HG03103 (cell line): ENCODE measurements around the gene FBXO41.

Experiments
- ATAC-seq: cut with Tn5 transposase; IDR thresholded peaks from one replicate; pipeline ENCODE4 v1.9.1; 2021; ENCODE audit warnings: low read depth; ENCODE audit not compliant: unreplicated experiment

The FBXO41 gene

DNA sequence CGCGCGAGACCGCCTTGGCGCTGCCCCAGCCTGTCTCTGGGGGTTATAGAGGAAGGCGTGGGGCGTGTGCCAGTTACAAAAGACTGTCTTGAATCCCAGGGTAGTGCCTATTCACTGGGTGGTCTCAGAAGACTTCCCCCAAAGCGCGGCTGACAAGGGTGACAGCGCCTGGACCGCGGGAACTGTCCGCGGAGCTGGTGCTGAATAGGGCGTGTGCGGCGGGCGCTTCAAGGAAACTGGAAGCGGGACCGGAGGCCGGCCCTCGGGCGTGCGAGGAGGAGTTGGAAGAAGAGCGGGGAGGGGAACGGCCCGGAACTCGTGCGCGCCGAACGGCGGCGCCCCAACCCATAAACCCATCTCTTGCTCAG lies 6.8 kb upstream of the FBXO41 start:
- no peak for ATAC-seq

DNA sequence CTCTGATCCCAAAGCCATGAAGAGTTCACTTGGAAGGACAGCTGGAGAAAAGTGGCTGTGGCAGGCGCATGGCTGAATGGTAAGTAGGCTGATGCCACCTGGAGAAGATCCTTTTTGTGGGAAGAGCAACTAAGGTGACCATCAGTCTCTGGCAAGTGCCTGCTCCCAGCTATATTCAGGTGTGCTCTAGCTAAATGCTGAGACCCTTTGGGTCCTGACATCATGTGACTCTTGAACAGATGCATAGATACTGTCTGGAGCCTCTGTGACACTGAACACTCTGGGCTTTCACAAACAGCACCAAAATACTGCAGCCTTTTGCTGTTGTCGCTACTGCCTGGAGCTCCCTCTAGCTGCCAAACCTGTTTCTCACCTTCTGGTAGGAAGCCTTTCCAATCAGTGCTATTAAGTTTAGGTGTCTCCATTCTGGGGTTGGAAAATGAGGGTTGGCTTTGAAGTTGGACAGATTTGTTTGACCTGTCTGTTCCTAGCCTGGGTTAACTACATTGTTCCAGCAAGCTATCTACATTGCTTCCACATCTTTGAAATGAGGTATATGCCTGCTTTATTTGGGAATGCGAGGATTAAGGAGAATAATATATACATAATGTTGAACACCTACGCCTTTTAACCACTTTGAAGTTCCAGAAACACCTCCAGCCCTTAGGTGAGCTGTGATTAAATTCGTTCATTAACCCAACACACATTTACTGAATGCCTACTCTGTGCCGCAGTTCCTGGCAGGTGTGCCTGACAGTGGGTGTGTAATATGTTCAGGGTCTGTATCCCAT lies 6.0 kb upstream of the FBXO41 start:
- ATAC-seq: no peak

DNA sequence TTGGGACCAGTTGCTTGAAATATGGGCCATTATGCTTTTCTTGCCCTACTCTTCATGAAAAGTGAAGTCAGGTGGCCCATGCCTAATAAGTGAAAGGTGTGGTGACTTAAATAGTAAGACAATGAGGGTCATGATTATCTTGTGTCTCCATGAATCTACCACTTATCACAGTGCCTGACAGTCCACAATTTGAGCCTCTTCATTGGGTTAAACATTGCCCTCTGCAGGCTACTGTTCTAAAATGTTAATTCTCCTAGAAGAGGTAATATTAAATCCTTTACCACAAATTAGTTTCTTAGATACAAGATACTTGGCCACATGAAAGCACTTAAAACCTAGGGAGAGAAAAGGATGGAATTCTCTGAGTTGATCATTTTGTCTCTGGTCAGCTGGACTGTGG lies 5.0 kb upstream of the FBXO41 start:
- no peak for ATAC-seq

DNA sequence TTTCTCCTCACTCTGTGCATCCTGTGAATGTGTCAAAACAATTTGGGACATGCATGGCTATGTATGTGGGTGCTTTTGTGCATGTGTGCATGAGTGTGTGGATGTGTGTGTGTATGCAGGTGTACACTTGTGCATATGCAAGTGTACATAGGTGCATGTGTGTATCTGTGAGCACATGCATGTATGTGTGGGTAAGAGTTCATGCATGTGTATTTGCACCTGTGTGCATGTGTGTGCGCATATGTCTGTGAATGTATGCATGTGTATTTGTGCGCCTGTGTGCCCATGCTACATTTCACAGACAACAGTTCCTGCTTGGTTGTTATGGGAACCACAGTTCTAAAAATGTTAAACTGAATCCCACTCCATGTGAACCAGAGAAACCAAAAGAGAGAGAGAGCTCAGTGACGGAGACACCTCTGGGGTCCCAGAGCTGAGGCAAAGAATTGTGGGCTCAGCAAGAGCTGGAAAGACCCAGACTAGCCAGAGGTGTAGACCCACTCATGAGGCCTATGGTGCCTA lies 1.9 kb upstream of the FBXO41 start:
- no peak for ATAC-seq

DNA sequence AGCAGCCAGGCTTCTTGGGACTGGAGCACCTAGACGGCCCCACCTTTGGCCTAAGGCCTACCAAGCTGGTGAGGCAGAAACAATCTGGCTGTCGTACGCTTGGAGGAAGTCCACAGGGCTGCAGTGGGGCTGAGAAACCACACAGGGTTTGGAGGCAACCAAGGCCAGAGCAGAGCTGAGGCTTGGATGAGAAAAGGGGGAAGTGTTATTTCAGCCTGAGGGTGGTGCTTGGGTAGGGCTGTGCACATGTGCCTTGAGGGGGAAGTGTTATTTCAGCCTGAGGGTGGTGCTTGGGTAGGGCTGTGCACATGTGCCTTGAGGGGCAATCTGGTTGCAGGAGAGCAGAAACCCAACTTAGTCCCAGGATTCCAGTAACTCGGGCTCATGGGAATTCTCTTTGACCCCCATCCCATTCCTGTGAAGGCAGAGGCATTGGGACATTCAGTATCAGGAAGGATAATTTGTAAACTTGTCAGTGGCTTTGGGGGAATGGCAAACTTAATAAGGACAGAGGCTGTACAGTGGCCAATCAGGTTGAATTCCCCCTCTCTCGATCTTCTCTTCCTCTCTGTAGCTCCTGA lies 971 bp upstream of the FBXO41 start:
- peak; percentile 59 for ATAC-seq

DNA sequence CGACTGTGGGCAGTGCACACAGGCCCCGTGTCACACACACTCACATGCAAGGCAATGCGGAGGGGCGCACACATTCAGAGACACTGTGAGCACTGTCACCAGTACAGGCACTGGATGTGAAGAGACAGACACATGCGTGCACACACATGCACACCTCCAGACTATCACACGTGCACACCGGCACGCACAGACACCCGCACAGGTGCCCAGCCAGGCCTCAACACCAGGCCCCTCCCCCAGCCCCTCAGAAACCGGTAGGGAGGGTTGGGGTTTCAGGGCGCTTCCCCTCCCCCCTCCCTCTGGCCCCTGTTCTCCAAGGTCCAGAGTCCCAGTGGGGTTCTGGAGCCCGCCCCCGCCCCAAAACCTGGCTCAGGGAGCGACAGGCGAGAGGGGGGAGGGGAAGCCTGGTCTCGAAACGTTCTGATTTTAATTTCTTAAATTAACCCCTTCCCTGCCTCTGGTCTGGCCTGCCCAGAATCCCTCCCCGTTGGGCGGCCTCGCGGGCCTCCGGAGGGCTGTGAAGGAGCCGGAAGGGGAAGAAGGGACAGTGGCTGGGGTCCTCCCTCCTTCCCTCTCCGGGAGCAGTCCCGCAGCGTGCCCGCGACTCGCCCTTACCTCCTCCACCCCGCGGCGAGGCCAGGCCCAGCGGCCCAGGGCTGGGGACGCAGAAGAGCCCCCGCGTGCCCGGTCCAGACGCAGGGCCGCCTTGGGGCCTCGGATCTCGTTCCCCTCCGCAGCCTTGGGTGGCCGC lies 558 bp downstream of the FBXO41 start:
- ATAC-seq: peak; percentile 4

DNA sequence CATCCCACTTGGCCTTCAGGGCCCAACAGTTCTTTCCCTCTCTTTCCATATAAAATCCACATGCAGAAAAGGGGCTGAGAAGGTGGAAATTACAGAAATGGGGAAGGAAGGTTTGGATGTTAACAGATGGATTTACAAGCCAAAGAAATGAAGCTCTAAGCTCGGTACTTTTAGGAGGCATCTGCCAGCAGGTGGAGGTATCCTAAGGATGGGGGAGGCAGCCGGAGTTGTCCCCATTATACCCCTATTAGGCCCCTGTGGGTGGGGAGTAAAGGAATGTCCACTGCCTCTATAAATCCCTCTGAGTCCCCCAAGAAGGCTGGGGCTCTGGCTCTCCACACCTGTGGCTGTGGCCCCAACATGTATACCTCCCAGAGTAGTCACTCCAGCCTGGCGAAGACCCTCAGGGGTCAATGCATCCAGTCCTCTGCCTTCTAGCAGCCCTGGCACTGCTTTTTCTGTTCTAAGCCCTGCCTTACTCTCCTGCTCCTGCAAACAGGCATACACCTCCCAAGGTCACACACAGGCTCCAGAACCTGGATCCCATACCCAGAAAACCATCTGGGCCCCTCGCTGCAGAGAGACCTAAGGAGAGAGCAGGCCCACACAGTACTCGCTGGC lies 1.2 kb downstream of the FBXO41 start:
- no peak for ATAC-seq

DNA sequence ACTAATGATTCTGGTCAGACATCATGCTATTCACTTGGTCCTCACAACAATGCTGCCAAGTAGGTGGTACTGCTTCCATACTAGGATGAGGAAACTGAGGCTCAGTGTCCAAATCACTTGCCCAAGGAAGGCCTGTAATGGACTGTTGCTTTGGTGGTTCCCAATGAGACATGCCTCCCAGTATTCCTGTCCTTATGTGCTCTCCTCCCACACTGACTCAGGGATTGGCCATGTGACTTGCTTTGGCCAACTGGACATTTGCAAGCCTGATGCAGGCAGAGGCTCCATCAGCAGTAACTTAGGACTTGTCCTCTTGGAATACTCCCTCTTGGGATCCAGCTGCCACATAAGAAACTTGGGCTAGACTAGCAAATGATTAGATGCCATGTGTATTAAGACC lies 3.0 kb downstream of the FBXO41 start:
- ATAC-seq: no peak

DNA sequence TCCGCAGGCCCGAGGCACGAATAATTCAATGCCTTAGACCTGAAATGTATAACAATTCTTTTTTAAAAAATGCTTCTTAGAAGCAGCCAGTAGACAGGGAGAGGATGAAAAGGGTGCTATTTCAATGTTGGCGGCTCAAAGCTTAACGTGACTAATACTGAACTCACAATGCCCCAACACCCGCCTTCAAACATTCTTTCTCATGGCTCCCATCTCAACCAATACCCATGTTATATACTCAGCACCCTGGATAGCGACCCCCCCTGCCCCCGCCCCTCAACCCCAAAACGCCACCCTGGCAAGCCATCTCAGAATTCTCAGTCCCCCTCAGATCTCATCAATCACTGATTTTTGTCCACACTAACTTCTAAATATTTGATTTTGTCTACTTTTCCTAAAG lies 4.4 kb downstream of the FBXO41 start:
- ATAC-seq: no peak

DNA sequence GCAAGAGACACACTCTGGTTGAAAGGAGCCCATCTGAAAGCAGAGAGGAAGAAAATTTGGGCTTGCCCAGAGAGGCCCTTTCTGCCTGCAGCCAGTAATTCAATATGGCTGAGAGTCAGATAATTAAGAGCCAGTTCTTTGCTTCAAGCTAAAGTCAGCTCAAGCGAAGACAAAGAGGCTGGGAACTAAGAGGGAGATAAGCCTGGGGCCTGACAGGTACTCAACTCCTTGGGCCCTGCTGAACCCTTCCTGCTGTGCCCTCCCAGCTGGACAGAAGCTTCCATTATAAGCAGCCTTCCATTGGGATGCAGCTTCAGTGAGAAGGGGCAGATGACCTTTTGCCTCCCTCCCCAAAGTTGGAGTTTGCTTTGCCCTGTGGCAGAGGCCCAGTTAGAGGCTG lies 12.0 kb downstream of the FBXO41 start:
- ATAC-seq: no peak

DNA sequence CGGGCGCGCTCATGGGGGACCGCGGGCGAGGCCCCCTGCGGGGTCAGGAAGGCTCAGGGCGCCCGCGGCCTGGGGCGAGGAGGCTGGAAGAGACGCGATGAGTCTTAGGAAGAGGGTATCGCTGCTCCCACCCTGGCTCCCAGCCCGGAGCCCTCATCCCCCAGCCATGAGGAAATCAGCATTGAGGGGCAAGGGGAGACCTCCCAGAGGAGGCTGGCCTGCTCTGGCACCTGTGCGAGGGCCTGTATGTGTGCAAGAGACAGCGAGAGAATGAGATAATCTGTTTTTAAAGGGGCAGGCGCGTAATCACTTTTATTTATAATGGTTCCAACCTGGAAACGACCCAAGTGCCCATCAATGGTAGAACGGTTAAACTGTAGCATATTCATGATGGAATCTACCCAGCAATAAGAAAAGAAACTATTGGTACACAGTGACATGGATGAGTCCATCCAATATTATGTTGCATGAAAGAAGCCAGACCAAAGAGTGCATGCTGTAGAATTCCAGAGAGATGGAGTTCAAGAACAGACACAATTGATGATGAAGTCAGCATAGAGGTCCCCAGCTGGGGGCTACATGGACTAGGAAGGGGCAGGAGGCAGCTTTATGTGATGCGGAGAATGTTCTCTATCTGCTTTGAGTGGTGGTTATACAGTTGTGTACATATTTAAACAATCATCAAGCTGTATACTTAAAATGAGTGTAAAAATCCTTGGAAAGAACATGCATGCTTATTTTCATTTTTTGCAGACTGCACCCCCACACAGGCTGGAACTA lies 14.4 kb downstream of the FBXO41 start:
- no peak for ATAC-seq

DNA sequence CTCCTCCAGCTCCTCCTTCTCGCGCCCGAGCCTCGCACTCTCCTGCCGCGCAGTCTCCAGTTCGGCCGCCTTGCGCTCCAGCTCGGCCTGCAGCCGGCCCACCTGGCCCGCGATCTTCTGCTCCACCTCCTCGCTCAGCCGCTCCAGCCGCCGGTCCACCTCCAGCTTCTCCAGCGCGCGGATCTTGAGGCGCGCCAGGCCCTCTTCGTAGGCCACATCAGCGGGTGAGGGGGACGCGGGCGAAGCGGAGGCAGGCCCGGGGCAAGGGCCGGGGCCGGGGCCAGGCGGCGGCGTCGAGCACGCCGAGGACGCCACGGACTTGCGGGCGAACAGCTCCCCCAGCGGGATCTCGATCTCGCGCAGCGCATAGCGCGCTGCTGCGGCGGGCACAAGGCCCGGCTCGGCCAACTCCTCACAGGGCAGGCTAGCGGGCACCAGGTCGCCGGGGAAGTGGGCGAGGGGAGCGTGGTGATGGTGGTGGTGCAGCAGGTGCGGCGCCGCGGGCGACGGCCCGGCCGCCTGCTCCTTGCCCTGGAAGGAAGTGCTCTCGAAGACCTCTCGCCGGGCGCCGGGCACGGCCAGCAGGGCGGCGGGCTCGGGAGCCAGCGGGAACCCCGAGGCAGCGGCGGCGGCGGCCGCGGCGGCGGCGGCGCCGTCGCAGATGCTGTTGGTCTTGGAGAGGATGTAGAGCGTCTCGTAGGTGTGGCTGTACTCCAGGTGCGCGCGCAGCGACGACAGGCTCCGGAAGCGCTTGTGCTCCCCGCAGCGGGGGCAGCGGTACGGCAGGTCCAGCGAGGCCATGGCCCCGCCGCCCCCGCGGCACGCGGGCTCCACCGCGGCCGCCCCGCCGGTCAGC lies 15.2 kb downstream of the FBXO41 start:
- no peak for ATAC-seq

DNA sequence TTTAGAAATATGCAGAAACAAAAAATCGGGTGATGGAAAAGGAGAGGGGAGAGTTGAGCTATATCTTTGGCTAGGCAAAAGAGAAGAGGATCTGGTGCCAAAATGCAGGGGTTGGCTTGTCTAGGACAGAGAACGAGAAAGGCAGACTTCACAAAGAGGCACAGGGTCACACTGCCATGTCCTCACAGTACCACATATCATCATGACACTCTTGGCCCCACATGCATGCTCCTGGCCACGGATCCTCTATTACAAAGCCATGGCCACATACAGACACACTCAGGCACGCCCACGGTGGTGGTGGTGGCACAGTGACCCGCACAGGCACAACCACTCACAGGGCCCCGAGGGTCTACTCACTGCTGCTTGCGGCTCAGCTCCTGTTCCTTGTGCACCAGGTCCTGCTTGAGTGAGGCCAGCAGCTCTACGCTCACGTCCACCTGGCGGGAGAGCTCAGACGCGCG lies 15.9 kb downstream of the FBXO41 start:
- ATAC-seq: no peak

DNA sequence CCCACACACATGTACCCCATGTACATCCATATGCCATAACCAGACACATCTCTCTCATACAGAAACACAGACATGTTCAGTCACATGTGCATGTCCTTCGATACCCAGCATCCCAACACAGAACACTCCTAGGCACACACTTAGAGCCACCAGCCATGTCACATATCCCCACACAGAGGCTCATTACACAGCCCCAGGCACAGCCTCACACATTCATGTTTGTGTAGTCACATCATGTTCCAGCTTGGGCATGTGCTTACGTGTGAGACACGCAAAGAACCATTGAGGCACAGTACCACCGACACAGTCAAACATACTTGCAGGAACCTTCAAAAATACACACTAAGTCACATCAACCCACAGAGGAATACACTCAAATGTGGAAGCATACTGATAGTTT lies 17.3 kb downstream of the FBXO41 start:
- no peak for ATAC-seq

DNA sequence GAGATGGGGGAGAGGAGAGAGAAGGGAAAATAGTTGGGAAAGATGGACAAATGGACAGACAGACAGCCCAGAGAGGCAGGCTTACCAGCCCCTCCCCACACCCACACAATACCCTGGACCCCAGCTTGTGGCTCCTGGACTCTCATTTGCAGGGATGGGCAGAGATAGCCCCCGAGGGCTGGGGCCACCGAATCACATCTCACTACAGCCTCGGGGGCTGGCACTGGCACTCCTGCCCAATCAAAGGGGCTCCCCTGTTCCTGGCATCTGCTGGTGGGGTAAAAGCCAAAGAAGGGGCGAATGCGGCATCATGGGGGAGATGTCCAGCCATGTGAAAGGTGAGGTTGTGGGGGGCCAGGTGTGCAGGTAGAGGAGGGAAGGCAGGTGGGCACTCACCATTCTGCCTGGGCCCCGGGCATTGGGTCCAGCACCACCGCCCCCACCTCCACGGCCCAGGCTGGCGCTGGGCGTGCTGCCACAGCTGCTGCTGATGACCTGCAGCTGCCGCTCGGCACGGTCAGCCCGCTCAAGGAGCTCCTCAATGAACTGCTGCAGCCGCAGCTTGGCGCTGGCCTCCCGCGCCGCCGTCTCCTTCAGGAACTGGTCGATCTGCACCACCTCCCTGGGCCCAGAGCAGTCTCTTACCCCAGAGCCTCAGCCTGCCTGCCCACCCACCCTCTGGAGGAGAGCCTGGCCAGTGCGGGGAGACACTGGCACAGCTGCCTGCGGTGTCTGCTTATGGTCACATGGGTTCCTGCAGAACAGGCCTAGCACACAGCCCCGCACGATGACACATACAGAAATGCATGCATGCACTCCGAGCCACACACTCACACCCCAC lies 18.0 kb downstream of the FBXO41 start:
- ATAC-seq: no peak

DNA sequence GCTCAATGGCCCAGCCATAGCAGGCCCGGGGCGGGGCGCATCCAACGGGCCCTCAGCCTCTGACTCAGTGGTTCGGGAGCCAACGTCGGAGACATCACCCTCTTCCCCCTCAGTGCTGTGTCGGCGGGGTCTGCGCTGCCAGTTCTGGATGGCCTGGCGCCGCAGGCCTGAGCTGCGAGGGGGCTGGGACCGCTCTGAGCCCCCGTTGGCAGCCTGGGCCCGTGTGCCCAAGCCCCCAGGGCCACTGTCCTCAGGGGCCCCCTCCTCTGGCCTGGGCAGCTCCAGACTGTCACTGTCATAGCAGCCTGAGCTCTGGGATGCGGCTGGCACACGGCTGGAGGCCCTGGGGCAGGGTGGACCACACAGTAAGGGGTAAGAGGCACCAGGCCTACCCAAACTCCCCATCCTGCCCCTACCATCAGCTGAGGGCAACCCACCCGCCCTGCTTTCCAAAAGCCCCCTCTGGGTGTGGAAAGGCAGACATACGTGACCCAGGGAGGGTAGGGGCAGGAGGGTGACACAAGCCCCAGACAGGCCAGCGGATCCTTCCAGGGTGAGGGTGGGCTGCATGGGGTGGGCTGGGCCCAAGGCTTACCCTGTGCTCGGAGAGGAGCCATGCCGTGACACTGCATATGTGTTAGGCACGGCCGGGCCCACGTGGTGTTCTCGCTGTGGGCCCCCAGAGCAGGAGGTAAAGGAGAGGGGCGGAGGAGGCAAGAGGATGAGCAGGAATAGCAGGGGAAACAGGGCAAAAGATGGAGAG lies 18.8 kb downstream of the FBXO41 start:
- ATAC-seq: no peak

DNA sequence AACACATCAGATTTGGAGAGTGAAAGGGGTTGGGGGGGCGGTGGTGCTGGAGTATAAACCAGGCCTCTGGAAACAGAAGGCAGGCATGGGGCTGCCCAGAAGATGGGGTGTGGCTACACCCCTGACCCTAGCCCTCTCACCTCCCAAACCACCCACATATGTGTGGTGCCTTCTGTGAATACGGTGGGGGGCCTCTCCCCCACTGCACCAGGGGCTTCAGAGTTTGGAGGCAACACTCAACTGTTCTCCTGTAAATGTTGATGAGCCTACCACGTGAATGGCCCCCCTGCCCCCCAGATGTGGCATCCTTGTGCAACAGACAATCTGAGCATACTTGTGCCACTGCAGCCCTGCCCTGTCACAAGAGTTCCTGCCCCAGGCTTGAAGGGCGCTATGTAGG lies 19.5 kb downstream of the FBXO41 start:
- no peak for ATAC-seq

DNA sequence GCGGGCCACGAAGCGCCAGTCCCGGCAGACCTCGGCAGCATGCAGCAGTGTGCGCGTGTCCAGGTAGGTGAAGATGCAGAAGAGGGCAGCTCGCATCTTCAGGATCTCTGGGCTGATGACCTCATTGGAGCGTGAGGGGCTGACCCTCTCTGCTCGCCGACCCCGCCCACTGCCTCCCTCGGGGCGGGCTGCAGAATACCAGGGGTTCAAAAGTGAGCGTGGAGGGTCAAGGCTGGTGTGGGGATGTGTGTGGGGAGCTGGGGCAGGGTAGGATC lies 20.0 kb downstream of the FBXO41 start:
- ATAC-seq: no peak
